Mesothelial cell of epicardium (in vitro differentiated cells): ENCODE measurements around the gene BRINP2. TPM values are rescaled to one million over a fixed set of nuclear protein-coding genes. Genes with fewer than 3 reads are reported as not detected.

Experiments
- DNase-seq, 2 experiments: peaks; one replicate each; pipeline ENCODE4 v3.0.0; 2021; ENCODE audit warnings: low spot score in 2 of 2; ENCODE audit not compliant: unreplicated experiment in 2 of 2
- H3K27ac Mint-ChIP-seq: 2 replicates; pipeline ENCODE4 v1.8.0; 2021; ENCODE audit warnings: mixed read lengths
- H3K27me3 Mint-ChIP-seq: 2 replicates; pipeline ENCODE4 v1.8.0; 2021; ENCODE audit warnings: low read depth, mixed read lengths
- H3K36me3 Mint-ChIP-seq: 2 replicates; pipeline ENCODE4 v1.8.0; 2021; ENCODE audit warnings: mixed read lengths
- H3K4me1 Mint-ChIP-seq: 2 replicates; pipeline ENCODE4 v1.8.0; 2021; ENCODE audit warnings: mixed read lengths
- H3K4me3 Mint-ChIP-seq: 2 replicates; pipeline ENCODE4 v1.8.0; 2021; ENCODE audit warnings: mild to moderate bottlenecking, moderate library complexity, mixed read lengths
- H3K9me3 Mint-ChIP-seq: 2 replicates; pipeline ENCODE4 v1.8.0; 2021; ENCODE audit warnings: mixed read lengths
- total RNA-seq: library from RNA; stranded (reverse); gene quantifications from 3 replicates; pipeline ENCODE4 v1.2.1, GENCODE V29; 2021
- TF ChIP-seq, protein P1 (sequence below): fragments of 200-600 bp; sonication (generic); IDR thresholded peaks from one replicate; pipeline ENCODE4 v1.5.0; 2021; ENCODE audit warnings: antibody characterized with exemption; ENCODE audit not compliant: unreplicated experiment

The BRINP2 gene
- total RNA-seq, 1 donor from 2014 or later = 0.63 TPM

DNA sequence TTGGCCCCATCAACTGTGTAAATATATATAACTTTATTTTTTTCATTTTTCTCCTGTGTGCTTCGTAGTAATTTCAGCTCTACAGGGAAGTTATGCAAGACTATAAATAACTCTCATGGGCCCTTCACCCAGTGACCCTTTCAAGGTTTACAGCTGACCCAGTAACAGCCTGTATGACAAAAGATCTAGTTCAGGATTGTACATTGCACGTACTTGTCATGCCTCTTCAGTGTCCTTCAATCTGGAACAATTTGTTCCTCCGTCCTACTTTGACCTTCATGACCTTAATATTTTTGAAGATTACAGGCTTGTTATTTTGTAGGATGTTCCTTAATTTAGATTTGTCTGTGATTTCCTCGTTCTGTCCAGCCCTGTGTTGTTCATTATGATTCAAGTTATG, 40.5 kb downstream of the BRINP2 start:
- DNase-seq = no peak
- H3K27me3 Mint-ChIP-seq = peaks cover 6% of the 10 kb centered on the region
- no peak overlapping the region for H3K27ac Mint-ChIP-seq
- TF ChIP-seq, protein P1, sequence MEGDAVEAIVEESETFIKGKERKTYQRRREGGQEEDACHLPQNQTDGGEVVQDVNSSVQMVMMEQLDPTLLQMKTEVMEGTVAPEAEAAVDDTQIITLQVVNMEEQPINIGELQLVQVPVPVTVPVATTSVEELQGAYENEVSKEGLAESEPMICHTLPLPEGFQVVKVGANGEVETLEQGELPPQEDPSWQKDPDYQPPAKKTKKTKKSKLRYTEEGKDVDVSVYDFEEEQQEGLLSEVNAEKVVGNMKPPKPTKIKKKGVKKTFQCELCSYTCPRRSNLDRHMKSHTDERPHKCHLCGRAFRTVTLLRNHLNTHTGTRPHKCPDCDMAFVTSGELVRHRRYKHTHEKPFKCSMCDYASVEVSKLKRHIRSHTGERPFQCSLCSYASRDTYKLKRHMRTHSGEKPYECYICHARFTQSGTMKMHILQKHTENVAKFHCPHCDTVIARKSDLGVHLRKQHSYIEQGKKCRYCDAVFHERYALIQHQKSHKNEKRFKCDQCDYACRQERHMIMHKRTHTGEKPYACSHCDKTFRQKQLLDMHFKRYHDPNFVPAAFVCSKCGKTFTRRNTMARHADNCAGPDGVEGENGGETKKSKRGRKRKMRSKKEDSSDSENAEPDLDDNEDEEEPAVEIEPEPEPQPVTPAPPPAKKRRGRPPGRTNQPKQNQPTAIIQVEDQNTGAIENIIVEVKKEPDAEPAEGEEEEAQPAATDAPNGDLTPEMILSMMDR = no peak
- H3K4me1 Mint-ChIP-seq = no peaks in the 10 kb centered on the region
- peaks cover 6% of the 10 kb centered on the region for H3K9me3 Mint-ChIP-seq
- H3K4me3 Mint-ChIP-seq = no peak overlapping the region
- no peaks in the 10 kb centered on the region for H3K36me3 Mint-ChIP-seq

DNA sequence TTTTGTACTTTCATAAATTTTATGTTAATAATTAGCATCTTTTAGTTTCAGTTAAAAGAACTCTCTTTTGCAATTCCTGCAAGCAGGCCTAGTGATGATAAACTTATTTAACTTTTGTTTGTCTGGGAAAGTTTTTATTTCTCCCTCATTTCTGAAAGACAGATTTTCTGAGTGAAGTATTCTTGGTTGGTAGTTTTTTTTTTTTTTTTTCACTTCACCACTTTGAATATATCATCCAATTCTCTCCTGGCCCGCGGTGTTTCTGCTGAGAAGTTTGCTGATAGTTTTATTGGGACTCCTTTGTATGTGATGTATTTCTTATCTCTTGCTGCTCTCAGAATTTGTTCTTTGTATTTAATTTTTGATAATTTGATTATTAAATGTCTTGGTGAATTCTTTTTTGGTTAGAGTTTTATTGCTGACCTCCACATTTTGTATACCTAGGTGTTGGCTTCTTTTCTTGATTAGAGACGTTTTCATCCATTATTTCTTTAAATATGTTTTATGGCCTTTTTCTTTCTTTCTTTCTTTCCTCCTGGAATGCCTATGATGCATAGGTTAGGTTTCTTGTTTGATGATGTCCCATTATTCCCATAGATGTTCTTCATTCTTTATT, 45.9 kb downstream of the BRINP2 start:
- TF ChIP-seq, protein P1 = no peak
- peaks cover 24% of the 10 kb centered on the region for H3K9me3 Mint-ChIP-seq
- no peaks in the 10 kb centered on the region for H3K4me1 Mint-ChIP-seq
- H3K27me3 Mint-ChIP-seq = peaks cover 3% of the 10 kb centered on the region
- no peaks in the 10 kb centered on the region for H3K36me3 Mint-ChIP-seq
- no peak overlapping the region for H3K4me3 Mint-ChIP-seq
- H3K27ac Mint-ChIP-seq = no peak overlapping the region
- no peak for DNase-seq

DNA sequence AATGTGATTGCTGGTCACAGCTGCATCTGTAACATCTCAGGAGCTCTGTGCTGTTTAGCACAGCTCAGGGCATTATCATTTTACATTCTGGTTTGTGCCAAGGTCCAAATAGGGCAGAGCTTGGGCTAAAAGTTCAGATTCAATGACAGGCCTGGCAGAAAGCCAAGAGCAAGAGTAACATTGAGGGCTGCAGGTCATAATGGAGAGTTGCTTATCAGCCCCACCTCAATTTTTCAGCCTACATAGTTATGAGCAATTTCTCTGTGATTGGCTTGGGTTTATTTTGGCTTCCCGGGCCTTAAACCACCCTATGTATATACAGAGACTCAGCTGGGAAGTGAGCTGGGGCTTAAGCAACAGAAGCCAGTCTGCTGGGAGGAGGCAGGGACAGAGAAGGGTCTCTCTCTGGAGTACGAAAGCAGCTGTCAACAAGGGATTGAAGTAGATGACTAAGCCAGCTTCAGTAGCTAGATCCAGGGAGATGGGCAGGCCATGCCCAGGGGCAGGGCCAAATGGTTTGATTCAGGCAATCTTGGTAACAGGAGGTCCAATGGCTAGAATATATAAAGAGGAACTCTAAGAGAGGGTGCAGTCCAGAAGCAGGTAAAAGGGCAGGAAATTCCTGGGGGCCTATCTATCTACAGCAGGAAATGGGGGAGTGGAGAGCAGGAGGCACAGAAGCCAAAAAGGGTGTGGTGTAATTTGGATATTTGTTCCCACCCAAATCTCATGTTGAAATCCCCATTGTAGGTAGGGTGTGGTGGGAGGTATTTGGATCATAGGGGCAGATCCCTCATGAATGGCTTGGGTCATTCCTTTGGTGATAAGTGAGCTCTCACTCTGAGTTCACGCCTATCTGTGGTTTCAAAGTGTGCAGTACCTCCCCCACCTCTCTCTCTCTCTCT, 49.0 kb downstream of the BRINP2 start:
- Mint-ChIP-seq H3K36me3 (no peaks in the 10 kb centered on the region), H3K4me3 (no peak overlapping the region), H3K9me3 (peaks cover 24% of the 10 kb centered on the region), H3K27ac (no peak overlapping the region), H3K27me3 (peaks cover 9% of the 10 kb centered on the region), H3K4me1 (no peaks in the 10 kb centered on the region)
- no peak for DNase-seq
- TF ChIP-seq, protein P1 = no peak

DNA sequence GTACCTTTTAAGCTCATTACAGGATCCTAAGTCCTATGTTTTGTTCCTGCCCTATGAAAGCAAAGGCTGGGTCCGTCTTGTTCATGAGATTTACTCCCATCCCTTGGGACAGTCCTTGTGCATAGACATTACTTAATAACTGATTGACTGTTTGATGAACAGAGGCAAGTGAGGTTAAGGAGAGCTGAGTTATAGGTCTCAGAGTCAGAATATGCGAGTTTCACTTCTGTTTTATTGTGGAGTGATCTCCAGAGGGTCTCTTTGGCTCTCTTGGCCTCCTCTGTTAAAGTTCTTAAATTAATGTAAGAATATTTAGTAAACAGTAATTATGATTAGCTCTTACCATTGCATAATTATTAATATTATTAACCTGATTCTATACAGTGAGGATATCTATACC, 52.6 kb downstream of the BRINP2 start:
- no peaks in the 10 kb centered on the region for H3K9me3 Mint-ChIP-seq
- no peak overlapping the region for H3K27ac Mint-ChIP-seq
- no peak overlapping the region for H3K4me3 Mint-ChIP-seq
- no peaks in the 10 kb centered on the region for H3K36me3 Mint-ChIP-seq
- TF ChIP-seq, protein P1 = no peak
- no peak for DNase-seq
- peaks cover 9% of the 10 kb centered on the region for H3K27me3 Mint-ChIP-seq
- no peaks in the 10 kb centered on the region for H3K4me1 Mint-ChIP-seq

DNA sequence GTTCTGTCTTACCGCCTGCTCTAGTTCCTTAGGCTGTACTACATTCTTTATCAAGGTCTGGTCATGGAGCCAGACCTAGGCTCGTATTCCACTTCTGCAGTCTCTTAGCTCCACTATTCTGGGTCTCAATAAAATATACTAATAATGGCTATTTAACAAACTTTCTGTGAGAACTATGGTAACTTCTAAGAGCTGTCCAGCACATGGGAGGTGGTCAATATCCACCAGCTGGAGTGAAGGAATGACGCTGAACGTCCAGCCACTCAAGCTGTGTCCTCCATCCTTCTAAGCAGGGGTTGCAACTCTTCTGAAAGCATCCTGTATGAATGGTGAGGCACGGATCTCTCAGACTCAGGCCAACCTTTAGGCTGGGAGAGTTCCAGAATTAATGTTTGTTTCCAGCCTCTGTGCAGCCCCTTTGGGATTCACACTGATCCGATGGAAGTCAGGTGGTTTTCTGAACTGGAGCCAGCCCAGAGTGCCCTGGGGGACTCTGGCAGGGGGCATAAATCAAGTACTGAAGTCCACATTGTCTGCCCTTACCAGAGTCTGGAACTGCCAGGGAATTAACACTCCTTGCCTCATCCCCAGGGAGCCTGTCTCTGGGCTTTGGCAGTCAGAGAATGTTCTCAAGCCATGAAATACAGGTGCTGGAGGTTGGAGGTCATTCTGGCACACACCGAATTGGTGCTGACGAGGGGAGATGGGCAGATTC, 57.4 kb downstream of the BRINP2 start:
- DNase-seq = no peak
- H3K4me1 Mint-ChIP-seq = no peaks in the 10 kb centered on the region
- no peaks in the 10 kb centered on the region for H3K9me3 Mint-ChIP-seq
- H3K27me3 Mint-ChIP-seq = peaks cover 16% of the 10 kb centered on the region
- no peak overlapping the region for H3K27ac Mint-ChIP-seq
- H3K36me3 Mint-ChIP-seq = no peaks in the 10 kb centered on the region
- TF ChIP-seq, protein P1 = no peak
- H3K4me3 Mint-ChIP-seq = no peak overlapping the region
